ENCODE measurements around the gene TDP1.

TDP1 gene

GRCh38 chr14:89955745-89956660, at the start of gene TDP1:
TDP1 (plus strand) TSS chr14:89955927; CDS start chr14:89963115, 7,188 bp downstream.
- peak; percentile 84 for FAIRE-seq

GRCh38 chr14:89906000-89906399, 49.7 kb upstream of the TDP1 start:
- no peak for FAIRE-seq

- FAIRE-seq, result no peak
Observed at GRCh38 chr14:89907655-89908054, 48.1 kb upstream of the TDP1 start.

- FAIRE-seq, result no peak
Observed at GRCh38 chr14:89908712-89909450, 46.8 kb upstream of the TDP1 start.

- FAIRE-seq, result no peak
Observed at GRCh38 chr14:89909586-89909985, 46.1 kb upstream of the TDP1 start.

GRCh38 chr14:89910691-89911009, 45.1 kb upstream of the TDP1 start:
- no peak for FAIRE-seq

- FAIRE-seq, result no peak
Observed at GRCh38 chr14:89911010-89911919, 44.5 kb upstream of the TDP1 start.

- FAIRE-seq, result no peak
Observed at GRCh38 chr14:89912221-89912620, 43.5 kb upstream of the TDP1 start.

- no peak for FAIRE-seq
Observed at GRCh38 chr14:89912667-89913211, 43.0 kb upstream of the TDP1 start.

- FAIRE-seq, result peak; percentile 90
Observed at GRCh38 chr14:89915114-89915878, 40.4 kb upstream of the TDP1 start.

GRCh38 chr14:89918721-89919120, 37.0 kb upstream of the TDP1 start:
- FAIRE-seq, result no peak

GRCh38 chr14:89920056-89920455, 35.7 kb upstream of the TDP1 start:
- no peak for FAIRE-seq

- no peak for FAIRE-seq
Observed at GRCh38 chr14:89921346-89921745, 34.4 kb upstream of the TDP1 start.

GRCh38 chr14:89922031-89922907, 33.5 kb upstream of the TDP1 start:
- FAIRE-seq, result no peak

- no peak for FAIRE-seq
Observed at GRCh38 chr14:89924268-89924667, 31.5 kb upstream of the TDP1 start.

GRCh38 chr14:89926694-89927093, 29.0 kb upstream of the TDP1 start:
- no peak for FAIRE-seq

- no peak for FAIRE-seq
Observed at GRCh38 chr14:89927186-89927865, 28.4 kb upstream of the TDP1 start.

- FAIRE-seq, result no peak
Observed at GRCh38 chr14:89933002-89933401, 22.7 kb upstream of the TDP1 start.

- FAIRE-seq, result no peak
Observed at GRCh38 chr14:89936654-89937185, 19.0 kb upstream of the TDP1 start.

GRCh38 chr14:89941830-89942377, 13.8 kb upstream of the TDP1 start:
- FAIRE-seq, result no peak

Measured in G401.6 (cell line).